Adrenal gland (tissue), 5 donors: ENCODE data around the gene GNAQ.

Source experiments
- POLR2A ChIP-seq, 2 donors: fragments of 450-650 bp; IDR thresholded peaks; one replicate each; pipeline ENCODE4 v1.6.1; 2017; ENCODE audit warnings: antibody characterized with exemption in 2 of 2, mild to moderate bottlenecking in 2 of 2, moderate library complexity in 1 of 2
- TF ChIP-seq, protein P1 (sequence below), 6 experiments: fragments of 450-650 bp in 4 of 6; fragments of 200-600 bp in 2 of 6; sonication (generic) in 1 of 6; IDR thresholded peaks; 1 replicate in 5 of 6; 2 replicates in 1 of 6; pipeline versions ENCODE4 v1.5.1 to v1.8.0; 2016 to 2021; ENCODE audit warnings: antibody characterized with exemption in 6 of 6, mild to moderate bottlenecking in 2 of 6, moderate library complexity in 1 of 6
- donor health status: DM: no; HTN: no; CAD: no.

- TF ChIP-seq, protein P1, sequence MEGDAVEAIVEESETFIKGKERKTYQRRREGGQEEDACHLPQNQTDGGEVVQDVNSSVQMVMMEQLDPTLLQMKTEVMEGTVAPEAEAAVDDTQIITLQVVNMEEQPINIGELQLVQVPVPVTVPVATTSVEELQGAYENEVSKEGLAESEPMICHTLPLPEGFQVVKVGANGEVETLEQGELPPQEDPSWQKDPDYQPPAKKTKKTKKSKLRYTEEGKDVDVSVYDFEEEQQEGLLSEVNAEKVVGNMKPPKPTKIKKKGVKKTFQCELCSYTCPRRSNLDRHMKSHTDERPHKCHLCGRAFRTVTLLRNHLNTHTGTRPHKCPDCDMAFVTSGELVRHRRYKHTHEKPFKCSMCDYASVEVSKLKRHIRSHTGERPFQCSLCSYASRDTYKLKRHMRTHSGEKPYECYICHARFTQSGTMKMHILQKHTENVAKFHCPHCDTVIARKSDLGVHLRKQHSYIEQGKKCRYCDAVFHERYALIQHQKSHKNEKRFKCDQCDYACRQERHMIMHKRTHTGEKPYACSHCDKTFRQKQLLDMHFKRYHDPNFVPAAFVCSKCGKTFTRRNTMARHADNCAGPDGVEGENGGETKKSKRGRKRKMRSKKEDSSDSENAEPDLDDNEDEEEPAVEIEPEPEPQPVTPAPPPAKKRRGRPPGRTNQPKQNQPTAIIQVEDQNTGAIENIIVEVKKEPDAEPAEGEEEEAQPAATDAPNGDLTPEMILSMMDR (IDR thresholded peaks at IDR 0.05), result no peak
- TF ChIP-seq POLR2A (IDR thresholded peaks at IDR 0.05), result no peak
These were observed 224.3 kb downstream of the GNAQ start for GRCh38 chr9:77807281-77807683.
